ENCODE measurements around the gene FRMD5.
A peak's percentile ranks its signal among the peaks of the same experiment; 100 is the strongest.

Gene FRMD5

GRCh38 chr15:43928152-43928551 lies 266.9 kb downstream of the FRMD5 start:
- DNase-seq (ENCODE audit: low read depth in 2 of 2), result no peak

DNA sequence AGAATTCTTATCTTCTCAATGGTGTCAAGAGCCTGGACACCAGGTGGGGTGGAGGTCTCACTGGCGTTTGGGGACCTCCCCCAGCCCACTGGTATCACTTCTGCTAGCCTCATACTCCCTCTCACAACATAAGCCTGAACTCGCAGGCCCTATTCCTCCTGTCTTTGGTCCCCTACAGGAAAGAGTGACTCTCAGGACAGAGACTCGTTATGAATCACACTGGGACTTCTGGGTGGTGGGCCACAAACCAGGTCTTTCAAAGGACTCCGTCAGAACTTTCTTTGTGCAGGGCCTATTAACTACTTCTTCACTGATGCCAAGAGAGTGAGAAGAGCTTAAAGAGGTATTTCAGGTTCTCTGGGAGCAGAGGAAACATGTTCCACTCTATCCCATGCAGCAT lies 267.9 kb downstream of the FRMD5 start:
- DNase-seq (ENCODE audit: low read depth in 2 of 2), result no peak

GRCh38 chr15:43923553-43923952 lies 271.5 kb downstream of the FRMD5 start:
- DNase-seq (ENCODE audit: low read depth in 2 of 2), result no peak

GRCh38 chr15:43922021-43922420 lies 273.1 kb downstream of the FRMD5 start:
- DNase-seq (ENCODE audit: low read depth in 2 of 2), result no peak

- DNase-seq (ENCODE audit: low read depth in 2 of 2), result no peak
Observed at GRCh38 chr15:43920815-43921214, 274.3 kb downstream of the FRMD5 start.

GRCh38 chr15:43920254-43920600 lies 274.8 kb downstream of the FRMD5 start:
- no peak for DNase-seq (ENCODE audit: low read depth in 2 of 2)

DNA sequence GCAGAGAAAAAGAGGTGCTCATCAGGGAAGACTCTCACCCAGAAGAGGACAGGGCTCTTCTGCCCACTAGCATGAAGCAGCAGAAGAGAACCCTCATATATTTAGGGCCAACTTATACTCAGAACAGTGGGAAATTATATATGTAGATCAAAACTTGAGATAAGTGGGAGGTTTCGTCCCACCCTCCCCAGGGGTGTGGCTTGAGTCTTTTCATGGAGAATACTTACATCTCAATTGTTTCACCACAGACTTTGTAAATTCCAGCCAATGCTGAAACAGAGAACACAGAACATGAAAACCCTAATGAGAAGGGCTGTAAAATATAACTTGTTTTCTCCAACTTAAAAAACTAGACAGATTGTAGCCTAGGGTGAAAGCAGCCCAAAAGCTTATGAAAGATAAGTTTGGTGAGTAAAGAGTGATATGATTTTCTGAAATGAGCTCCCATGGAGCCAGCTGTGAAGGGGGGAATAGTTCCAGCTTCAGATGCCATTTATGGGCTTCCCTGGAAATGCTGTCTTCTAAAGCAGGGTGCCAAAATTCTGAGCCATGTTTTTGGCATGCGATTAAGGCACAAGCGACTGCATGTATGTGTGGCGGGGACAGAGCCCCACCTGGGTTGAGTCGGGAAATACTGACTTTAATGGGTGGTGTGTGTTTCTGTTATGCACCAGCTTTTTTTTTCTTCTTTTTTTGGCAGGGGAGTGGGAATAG lies 275.4 kb downstream of the FRMD5 start:
- no peak for DNase-seq (ENCODE audit: low read depth in 2 of 2)

- DNase-seq (ENCODE audit: low read depth in 2 of 2), result no peak
Observed at GRCh38 chr15:43918717-43919116, 276.4 kb downstream of the FRMD5 start.

- no peak for DNase-seq (ENCODE audit: low read depth in 2 of 2)
Observed at GRCh38 chr15:43916326-43916660, 278.8 kb downstream of the FRMD5 start.

DNA sequence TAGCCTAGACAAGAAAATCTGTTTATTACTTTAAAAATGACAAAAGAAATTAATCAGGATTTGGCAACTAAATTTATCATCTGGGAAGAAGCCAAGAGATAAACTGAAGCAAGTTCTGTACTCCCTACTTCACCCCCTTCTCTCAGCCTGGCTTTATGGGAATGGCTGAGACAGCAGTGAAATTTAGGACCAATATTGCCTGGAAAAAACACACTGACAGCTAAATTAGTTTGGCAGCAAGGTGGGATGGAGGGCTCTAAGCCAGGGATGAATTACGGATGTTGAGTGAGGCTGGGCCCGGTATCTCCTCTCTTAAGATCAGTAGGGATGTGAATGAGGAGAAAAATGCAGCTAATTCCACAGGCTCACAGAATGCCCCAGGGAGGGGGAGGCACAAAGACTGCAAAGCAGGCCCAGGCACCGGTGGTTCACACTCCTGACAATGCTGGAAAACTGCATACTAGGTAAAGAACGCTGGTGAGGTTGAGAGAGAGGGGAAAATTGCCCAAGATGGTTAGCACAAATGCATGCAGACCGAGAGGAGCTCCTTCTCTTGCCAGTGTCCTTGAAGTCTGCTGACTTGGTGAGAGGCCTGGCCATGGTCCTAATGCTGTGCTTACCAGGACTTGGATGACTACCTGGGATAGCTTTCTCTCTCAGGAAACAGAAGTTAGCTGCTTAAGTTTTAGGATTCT lies 279.3 kb downstream of the FRMD5 start:
- no peak for DNase-seq (ENCODE audit: low read depth in 2 of 2)

DNA sequence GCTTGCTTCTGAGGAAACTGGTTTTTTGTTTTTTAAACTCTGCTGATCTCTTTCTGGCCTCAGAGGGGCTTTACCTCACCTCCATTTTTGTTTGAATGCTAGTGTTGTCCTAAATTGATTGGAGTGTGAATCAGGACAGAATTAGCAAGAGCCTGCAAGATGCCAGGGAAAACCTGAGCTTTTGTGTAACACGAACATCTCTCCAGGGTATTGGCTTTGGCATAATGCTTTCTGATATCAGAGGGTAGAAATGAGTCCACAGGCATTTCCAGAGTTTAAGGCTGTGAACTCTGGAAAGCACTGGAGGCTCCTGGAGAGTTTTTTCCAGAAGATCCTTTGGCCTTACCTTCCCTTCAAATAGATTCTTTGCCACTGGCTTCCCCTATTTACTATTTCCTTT lies 281.1 kb downstream of the FRMD5 start:
- no peak for DNase-seq (ENCODE audit: low read depth in 2 of 2)

GRCh38 chr15:43913026-43913780 lies 281.9 kb downstream of the FRMD5 start:
- DNase-seq (ENCODE audit: low read depth in 2 of 2), result peak; percentile 89

GRCh38 chr15:43912208-43912607 lies 282.9 kb downstream of the FRMD5 start:
- DNase-seq (ENCODE audit: low read depth in 2 of 2), result no peak

- DNase-seq (ENCODE audit: low read depth in 2 of 2), result peak; percentile 69
Observed at GRCh38 chr15:43911235-43911781, 283.8 kb downstream of the FRMD5 start.

- DNase-seq (ENCODE audit: low read depth in 2 of 2), result no peak
Observed at GRCh38 chr15:43908516-43909050, 286.5 kb downstream of the FRMD5 start.

DNA sequence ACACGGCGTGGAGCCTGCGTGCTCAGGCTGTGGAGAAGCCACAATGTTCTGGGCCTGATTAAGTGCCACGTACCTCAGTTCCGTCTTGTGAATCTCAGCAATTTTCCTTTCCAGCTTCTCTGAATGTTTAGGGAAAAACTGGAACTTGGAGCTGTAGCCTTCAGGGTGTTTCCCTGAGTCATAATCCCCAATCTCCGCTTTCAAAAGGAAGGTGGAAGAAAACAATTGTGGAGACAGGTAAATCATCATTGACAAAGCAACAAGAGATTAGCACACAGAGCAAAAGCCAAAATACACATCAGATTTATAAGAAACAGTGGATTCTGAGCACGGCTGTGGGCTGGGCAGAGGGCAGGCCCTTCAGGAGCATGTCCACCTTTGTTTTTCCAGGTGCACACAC lies 289.3 kb downstream of the FRMD5 start:
- DNase-seq (ENCODE audit: low read depth in 2 of 2), result no peak

DNA sequence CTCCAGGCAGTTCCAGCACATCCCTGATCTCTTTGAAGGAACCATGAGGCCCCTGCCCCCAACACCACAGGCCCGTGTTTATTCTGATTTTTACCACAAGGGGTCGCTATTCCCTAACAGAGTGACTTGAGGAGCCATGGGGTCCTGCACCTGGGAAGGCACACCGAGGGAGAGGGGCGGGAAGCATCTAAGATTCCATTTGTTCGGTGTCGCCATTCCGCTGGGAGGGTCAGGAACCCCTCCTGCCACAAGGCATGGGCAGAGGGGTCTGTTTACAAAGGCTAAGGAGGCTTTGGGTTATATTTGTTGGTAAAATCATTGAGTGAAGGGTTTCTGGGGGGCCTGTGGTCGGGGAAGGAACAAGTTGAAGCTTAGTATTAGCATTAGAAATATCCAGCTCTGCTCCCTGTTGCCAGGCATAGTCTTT lies 291.2 kb downstream of the FRMD5 start:
- DNase-seq (ENCODE audit: low read depth in 2 of 2), result peak; percentile 40 to 41

DNA sequence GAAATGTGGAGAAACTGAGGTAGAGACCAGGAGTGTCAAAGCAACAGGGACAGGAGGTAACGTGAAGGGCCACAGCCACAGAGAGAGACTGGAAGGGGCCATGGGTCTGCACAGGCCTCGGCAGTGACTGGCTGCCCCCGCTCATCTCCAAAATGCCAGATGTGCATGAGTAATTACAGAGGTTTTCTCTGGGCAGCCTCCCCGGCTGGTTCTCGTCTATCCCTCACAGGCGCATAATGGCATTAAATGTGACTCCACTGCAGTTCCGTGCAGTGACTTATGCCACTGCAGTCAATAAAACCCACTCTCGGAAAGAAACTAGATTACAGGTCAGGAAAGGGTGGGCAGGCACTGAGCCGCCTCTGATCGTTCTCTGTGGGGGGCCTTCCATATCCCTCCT lies 293.6 kb downstream of the FRMD5 start:
- no peak for DNase-seq (ENCODE audit: low read depth in 2 of 2)

DNA sequence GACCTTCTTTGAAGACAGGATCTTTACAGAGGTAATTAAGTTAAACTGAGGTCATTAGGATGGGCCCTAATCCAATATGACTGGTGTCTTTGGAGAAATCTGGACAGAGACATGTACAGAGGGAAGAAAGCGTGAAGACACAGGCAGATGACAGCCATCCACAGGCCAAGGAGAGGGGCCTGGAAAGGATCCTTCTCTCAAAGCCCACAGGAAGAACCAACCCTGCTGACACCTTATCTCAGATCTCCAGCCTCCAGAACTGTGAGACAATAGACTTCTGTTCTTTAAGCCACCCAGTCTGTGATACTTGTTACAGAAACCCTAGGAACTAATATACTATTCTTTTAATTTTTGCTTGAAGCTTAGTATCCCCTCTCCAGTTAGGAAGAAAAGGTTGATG lies 294.1 kb downstream of the FRMD5 start:
- no peak for DNase-seq (ENCODE audit: low read depth in 2 of 2)

DNA sequence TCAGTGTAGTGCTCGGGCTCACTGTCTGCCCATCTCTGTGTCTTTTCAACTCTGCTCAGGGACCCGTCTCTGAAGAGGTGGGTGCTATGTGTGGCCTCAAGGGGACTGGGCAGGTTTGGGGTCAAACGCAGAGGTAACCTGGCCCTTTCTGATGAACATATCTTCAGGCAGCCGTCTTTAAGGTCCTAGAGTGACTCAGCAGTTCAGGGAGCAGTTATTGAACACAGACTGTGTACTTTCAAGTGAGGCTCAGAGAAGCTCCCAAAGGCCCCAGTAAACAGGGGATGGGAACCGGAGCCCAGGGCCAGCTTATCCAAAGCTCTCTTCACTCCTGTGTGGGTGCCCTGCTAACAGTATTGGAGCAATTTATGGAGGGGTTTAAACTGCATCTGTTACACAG lies 295.1 kb downstream of the FRMD5 start:
- DNase-seq (ENCODE audit: low read depth in 2 of 2), result no peak

DNA sequence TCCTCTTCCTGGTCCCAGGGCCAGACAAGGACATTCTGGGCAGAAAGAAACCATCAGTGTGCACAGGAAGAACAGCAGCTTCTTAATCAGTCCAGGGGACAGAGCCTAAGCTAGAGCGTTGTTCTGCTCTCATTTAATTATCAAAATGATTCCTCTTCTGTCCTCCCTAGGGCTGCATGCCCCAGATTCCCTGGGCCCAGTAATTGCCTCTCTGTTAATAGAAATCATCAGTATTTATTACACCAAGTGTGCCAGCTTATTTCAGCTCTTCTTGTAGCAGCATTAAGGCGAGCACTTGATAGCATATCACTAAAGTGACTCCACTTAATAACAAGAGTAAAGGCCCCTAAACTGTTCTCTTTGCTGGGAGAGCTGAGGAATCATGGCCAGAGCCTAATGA lies 296.2 kb downstream of the FRMD5 start:
- no peak for DNase-seq (ENCODE audit: low read depth in 2 of 2)

GRCh38 chr15:43896543-43896942 lies 298.5 kb downstream of the FRMD5 start:
- DNase-seq (ENCODE audit: low read depth in 2 of 2), result no peak

Measured in fibroblast of skin of left quadriceps (primary cell).